Smooth muscle cell (in vitro differentiated cells): ENCODE measurements around the gene ATP2A3. TPM values are rescaled to one million over a fixed set of nuclear protein-coding genes. Genes with fewer than 3 reads are reported as not detected.

Experiments used
- DNase-seq: peaks from one replicate; lab custom pipeline; 2025; ENCODE audit not compliant: unreplicated experiment; lab: John Stamatoyannopoulos, UW
- H2AFZ ChIP-seq: fragments of 200-600 bp; sonication (generic); 2 replicates; pipeline ENCODE4 v1.6.0; 2016; ENCODE audit warnings: antibody characterized with exemption, low read depth, mild to moderate bottlenecking
- H3F3A ChIP-seq: fragments of 200-600 bp; sonication (generic); 2 replicates; pipeline ENCODE4 v1.6.0; 2017; ENCODE audit warnings: antibody characterized with exemption, low read depth
- H3K27ac ChIP-seq: fragments of 200-600 bp; sonication (generic); 2 replicates; pipeline ENCODE4 v1.5.1; 2016; ENCODE audit warnings: low read depth, mild to moderate bottlenecking
- H3K27me3 ChIP-seq: fragments of 200-600 bp; sonication (generic); 2 replicates; pipeline ENCODE4 v1.6.1; 2016; ENCODE audit warnings: low read depth, mild to moderate bottlenecking
- H3K36me3 ChIP-seq: fragments of 200-600 bp; sonication (generic); 2 replicates; pipeline ENCODE4 v1.5.1; 2016; ENCODE audit warnings: low read depth
- H3K4me1 ChIP-seq: fragments of 200-600 bp; sonication (generic); 2 replicates; pipeline ENCODE4 v1.5.1; 2016; ENCODE audit warnings: low read depth
- H3K4me2 ChIP-seq: fragments of 200-600 bp; sonication (generic); 2 replicates; pipeline ENCODE4 v1.6.0; 2016; ENCODE audit warnings: mild to moderate bottlenecking
- H3K4me3 ChIP-seq: fragments of 200-600 bp; sonication (generic); 2 replicates; pipeline ENCODE4 v1.5.1; 2016; ENCODE audit warnings: mild to moderate bottlenecking
- H3K79me2 ChIP-seq: fragments of 200-600 bp; sonication (generic); 2 replicates; pipeline ENCODE4 v1.6.0; 2016; ENCODE audit warnings: low read depth, mild to moderate bottlenecking
- H3K9ac ChIP-seq: fragments of 200-600 bp; sonication (generic); 2 replicates; pipeline ENCODE4 v1.6.0; 2016; ENCODE audit warnings: low read depth
- H3K9me3 ChIP-seq: fragments of 200-600 bp; sonication (generic); replicated peaks from 2 replicates; pipeline ENCODE4 v1.5.1; 2016; ENCODE audit warnings: low read depth
- H4K20me1 ChIP-seq: fragments of 200-600 bp; sonication (generic); 2 replicates; pipeline ENCODE4 v1.6.0; 2016; ENCODE audit warnings: low read depth
- CTCF ChIP-seq: fragments of 200-600 bp; sonication (generic); IDR thresholded peaks from 2 replicates; pipeline ENCODE4 v1.5.1; 2017; ENCODE audit warnings: borderline replicate concordance, mild to moderate bottlenecking, antibody characterized with exemption; ENCODE audit not compliant: insufficient read depth, poor library complexity, severe bottlenecking
- WGBS: methylation state at CpG from one replicate; pipeline ENCODE4 v1.1.7; 2016; ENCODE audit warnings: low lambda C conversion rate; 5-methylcytosine and 5-hydroxymethylcytosine counted together
- polyA plus RNA-seq: library from polyadenylated mRNA; unstranded; fragments of >200 nt; fragmentation: Nextera tagmentation; extraction: Ambion mirVana; gene quantifications from 2 replicates; pipeline ENCODE4 v1.2.1, GENCODE V29; 2016
- total RNA-seq: library from RNA; depleted of rRNA; stranded (reverse); fragments of >200 nt; gene quantifications from 2 replicates; pipeline ENCODE4 v1.2.3, GENCODE V29; 2014

The ATP2A3 gene
- total and polyA plus RNA-seq, 2 experiments from 2014 or later, result 4.2 to 7.8 TPM

DNA sequence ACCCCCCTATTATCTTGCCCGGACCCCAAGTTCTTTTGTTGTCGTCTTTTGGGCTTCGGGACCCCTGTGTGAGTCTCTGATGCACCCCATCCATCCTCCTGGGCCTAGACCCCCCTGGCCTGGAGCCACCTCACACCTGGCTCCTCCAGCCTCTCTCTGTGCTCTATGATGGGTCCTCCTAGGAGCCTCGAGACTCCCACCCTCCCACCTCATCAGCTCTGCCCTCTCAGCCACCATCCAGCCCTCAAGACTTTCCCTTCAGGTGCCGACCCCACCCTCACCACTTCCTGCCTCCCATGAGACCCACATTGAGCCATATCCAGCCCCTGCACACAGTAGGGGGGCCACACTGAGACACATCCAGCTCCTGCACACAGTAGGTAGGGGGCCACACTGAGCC is 8.7 kb upstream of the ATP2A3 start:
- DNase-seq, result no peak
- no peaks in the 10 kb centered on the region for H3K4me1 ChIP-seq
- H3K27me3 ChIP-seq, result no peaks in the 10 kb centered on the region
- H3K4me3 ChIP-seq, result no peak overlapping the region
- WGBS, result 84% methylated on average over 5 of the region's 5 CpGs
- no peaks in the 10 kb centered on the region for H3K9me3 ChIP-seq
- no peak for TF ChIP-seq CTCF
- H3F3A ChIP-seq, result no peaks in the 10 kb centered on the region
- no peaks in the 10 kb centered on the region for H3K36me3 ChIP-seq
- no peak overlapping the region for H3K9ac ChIP-seq
- H3K4me2 ChIP-seq, result no peak overlapping the region
- H3K27ac ChIP-seq, result no peak overlapping the region
- H2AFZ ChIP-seq, result no peak overlapping the region
- H4K20me1 ChIP-seq, result no peaks in the 10 kb centered on the region
- H3K79me2 ChIP-seq, result no peaks in the 10 kb centered on the region

GRCh38 chr17:3972281-3972731 is 8.1 kb upstream of the ATP2A3 start:
- WGBS, result 84% methylated on average over 15 of the region's 15 CpGs

GRCh38 chr17:3970668-3971067 is 6.4 kb upstream of the ATP2A3 start:
- no peak overlapping the region for H3K27ac ChIP-seq
- no peak for DNase-seq
- H2AFZ ChIP-seq, result no peak overlapping the region
- no peak overlapping the region for H3K9ac ChIP-seq
- TF ChIP-seq CTCF, result no peak
- no peaks in the 10 kb centered on the region for H3K27me3 ChIP-seq
- H3K4me1 ChIP-seq, result no peaks in the 10 kb centered on the region
- no peak overlapping the region for H3K4me3 ChIP-seq
- H3K9me3 ChIP-seq, result no peaks in the 10 kb centered on the region
- no peaks in the 10 kb centered on the region for H3K36me3 ChIP-seq
- H3F3A ChIP-seq, result no peaks in the 10 kb centered on the region
- H3K79me2 ChIP-seq, result no peaks in the 10 kb centered on the region
- no peaks in the 10 kb centered on the region for H4K20me1 ChIP-seq
- H3K4me2 ChIP-seq, result no peak overlapping the region
- 97% methylated on average over 6 of the region's 6 CpGs for WGBS

More at GRCh38 chr17:3972281-3972731, 8.1 kb upstream of the ATP2A3 start:
- Histone ChIP-seq H3K9me3 (no peaks in the 10 kb centered on the region), H3K9ac (no peak overlapping the region), H3F3A (no peaks in the 10 kb centered on the region), H3K36me3 (no peaks in the 10 kb centered on the region), H3K79me2 (no peaks in the 10 kb centered on the region), H3K4me1 (no peaks in the 10 kb centered on the region), H3K4me2 (no peak overlapping the region), H3K27ac (no peak overlapping the region), H3K27me3 (no peaks in the 10 kb centered on the region), H3K4me3 (no peak overlapping the region), H2AFZ (no peak overlapping the region), H4K20me1 (no peaks in the 10 kb centered on the region)
- no peak for DNase-seq
- no peak for TF ChIP-seq CTCF

DNA sequence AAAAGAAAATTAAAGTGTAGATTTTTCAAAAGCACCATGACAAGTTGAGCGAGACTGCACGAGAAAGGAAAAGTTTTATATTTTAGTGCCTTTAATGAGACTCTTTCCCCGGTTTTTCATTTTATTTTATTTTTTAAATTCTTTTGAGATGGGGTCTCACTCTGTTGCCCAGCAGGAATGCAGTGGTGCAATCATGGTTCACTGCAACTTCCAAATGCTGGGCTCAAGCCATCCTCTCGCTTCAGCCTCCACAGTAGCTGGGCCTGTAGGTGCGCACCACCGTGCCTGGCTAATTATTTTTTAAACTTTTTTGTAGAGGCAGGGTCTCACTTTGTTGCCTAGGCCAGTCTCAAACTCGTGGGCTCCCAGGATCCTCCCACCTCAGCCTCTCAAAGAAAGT is 5.7 kb upstream of the ATP2A3 start:
- 87% methylated on average over 7 of the region's 7 CpGs for WGBS
- no peak for DNase-seq
- Histone ChIP-seq H3K9ac (no peak overlapping the region), H3K9me3 (no peaks in the 10 kb centered on the region), H3K4me1 (peaks cover 6% of the 10 kb centered on the region), H3K27ac (no peak overlapping the region), H3K4me2 (no peak overlapping the region), H4K20me1 (no peaks in the 10 kb centered on the region), H3K27me3 (peaks cover 5% of the 10 kb centered on the region), H2AFZ (no peak overlapping the region), H3K36me3 (no peaks in the 10 kb centered on the region), H3K4me3 (no peak overlapping the region), H3K79me2 (no peaks in the 10 kb centered on the region), H3F3A (no peaks in the 10 kb centered on the region)
- no peak for TF ChIP-seq CTCF
